ENCODE data around the gene IL12RB2. TPM values are rescaled to one million over a fixed set of nuclear protein-coding genes. Genes with fewer than 3 reads are reported as not detected.

Gene IL12RB2
- total and polyA plus RNA-seq, 10 of the 15 experiments (the other 5 are each of a cell fraction or from before 2014, with no cell fraction given), result 0.15 to 1.1 (median 0.54) TPM; not detected in 1

GRCh38 chr1:67408148-67408547, 100.5 kb downstream of the IL12RB2 start:
- Histone ChIP-seq H3K27me3 (replicated peaks in 1 of 2; ENCODE audit: control insufficient read depth in 2 of 2, insufficient read depth in 2 of 2, low read length in 1 of 2) (no peaks in the 10 kb centered on the region), H3K4me3 (no peak overlapping the region), H3K79me2 (ENCODE audit: control insufficient read depth, insufficient read depth, low read length) (no peaks in the 10 kb centered on the region; the same call in 1 of the 2 replicates), H3K36me3 (ENCODE audit: control insufficient read depth in 2 of 2, insufficient read depth in 2 of 2, low read length in 1 of 2) (peaks cover 2 to 16% of the 10 kb centered on the region in 2 experiments; a peak in 3 of 4 replicates), H3K4me2 (ENCODE audit: control insufficient read depth, insufficient read depth) (no peak overlapping the region), H4K20me1 (ENCODE audit: control insufficient read depth, insufficient read depth) (no peaks in the 10 kb centered on the region), H3K4me1 (ENCODE audit: control insufficient read depth, insufficient read depth, low read length) (no peaks in the 10 kb centered on the region), H3K9ac (ENCODE audit: control insufficient read depth, insufficient read depth, low read length) (no peak overlapping the region), H2AFZ (ENCODE audit: control insufficient read depth, low read depth, low read length) (no peak overlapping the region), H3K9me3 (replicated peaks; ENCODE audit: control insufficient read depth, insufficient read depth, low read length) (no peaks in the 10 kb centered on the region), H3K27ac (ENCODE audit: control insufficient read depth, insufficient read depth) (no peak overlapping the region)
- FAIRE-seq, result no peak
- POLR2A ChIA-PET, result interaction anchor here (0.9 kb wide), 1 partner anchor 22 kb away, joined by 3 read pairs; the partner anchor contains the start of gene SERBP1
- 100% methylated on average over 1 of the region's 1 CpG for WGBS (ENCODE audit: insufficient coverage, insufficient replicate concordance, low lambda C conversion rate, missing lambda C conversion rate)
- no peak for ATAC-seq
- RAD21 ChIA-PET (ENCODE audit: unreplicated experiment), result no interaction called here
- CTCF ChIA-PET, result interaction anchor here (0.9 to 1.0 kb wide), 3 partner anchors 93 to 196 kb away, joined by 3 read pairs; no protein-coding TSS in a partner anchor
- SMC1A ChIA-PET (ENCODE audit: uncharacterized antibody, unreplicated experiment), result interaction anchor here (1.0 to 2.1 kb wide), 5 partner anchors 11 to 194 kb away, joined by 3 to 12 read pairs (median 3); no protein-coding TSS in a partner anchor
- TF ChIP-seq ZNF622 (IDR thresholded peaks at IDR 0.05) (no peak), NBN (IDR thresholded peaks at IDR 0.05) (no peak), TARDBP (IDR thresholded peaks at IDR 0.05; ENCODE audit: borderline replicate concordance) (no peak), TCF12 (IDR thresholded peaks at IDR 0.05; ENCODE audit: low read depth, low read length) (no peak), POLR2AphosphoS2 (IDR thresholded peaks at IDR 0.05; ENCODE audit: low read depth, low read length) (no peak), KDM1A (IDR thresholded peaks at IDR 0.05; ENCODE audit: borderline replicate concordance) (no peak), HDAC2 (IDR thresholded peaks at IDR 0.05) (no peak), POLR2A (IDR thresholded peaks at IDR 0.05; ENCODE audit: low read depth, low read length) (no peak), NFIC (IDR thresholded peaks at IDR 0.05; ENCODE audit: low read depth, low read length) (no peak), EGR1 (IDR thresholded peaks at IDR 0.05; ENCODE audit: borderline replicate concordance in 1 of 2, low read depth in 2 of 2, low read length in 2 of 2) (no peak)
- in situ Hi-C loops (cut with MboI), result no loop called here
- no peak for DNase-seq (ENCODE audit: low read depth, low spot score)
- BruUV-seq (replicated peaks), result no TSS peak
- intact Hi-C loops (cut with micrococcal nuclease; ENCODE audit: unreplicated experiment), result no loop called here
